IMR-90 (cell line): ENCODE results near the gene GSTT2.
"Not testable (repeated sequence)": the region's sequence is repeated elsewhere in the genome, so short reads cannot be mapped to it uniquely, and the experiment has no call there.

Experiments used
- BHLHE40 ChIP-seq: fragments of 150-350 bp; IDR thresholded peaks from 2 replicates; pipeline ENCODE4 v1.6.1; 2016; ENCODE audit warnings: mild to moderate bottlenecking, low read depth, low read length
- CTCF ChIP-seq: conservative IDR thresholded peaks from 2 replicates; pipeline ENCODE4 v1.5.1; 2012; ENCODE audit warnings: mild to moderate bottlenecking, low read depth, low read length, improper control_type of control experiment
- MAFK ChIP-seq: IDR thresholded peaks from 2 replicates; pipeline ENCODE4 v1.6.1; 2012; ENCODE audit warnings: low read depth, low read length, improper control_type of control experiment
- POLR2A ChIP-seq: IDR thresholded peaks from 2 replicates; pipeline ENCODE4 v1.6.1; 2012; ENCODE audit warnings: mild to moderate bottlenecking, low read depth, low read length
- USF2 ChIP-seq: fragments of 150-350 bp; IDR thresholded peaks from 2 replicates; pipeline ENCODE4 v1.6.1; 2017; ENCODE audit warnings: mild to moderate bottlenecking, antibody characterized with exemption, low read length, low read depth

GRCh38 chr22:23966094-23966493 is 13.8 kb upstream of the GSTT2 start:
- TF ChIP-seq CTCF, POLR2A, BHLHE40, USF2, MAFK: not testable (repeated sequence)
